A673 (cell line): ENCODE measurements around the gene STEAP3.

ENCODE experiments used
- EZH2 ChIP-seq: fragments of 200-600 bp; sonication (generic); IDR thresholded peaks from 2 replicates; pipeline ENCODE4 v1.6.1; 2017; ENCODE audit warnings: borderline replicate concordance, low read depth, mild to moderate bottlenecking, mixed read lengths, antibody characterized with exemption, low read length; ENCODE audit not compliant: poor library complexity, severe bottlenecking
- TF ChIP-seq, protein P1 (sequence below): fragments of 300-800, 200-600 bp; sonication (generic); conservative IDR thresholded peaks from 2 replicates; pipeline ENCODE4 v1.5.1; 2017; ENCODE audit warnings: low read depth, mild to moderate bottlenecking, antibody characterized with exemption, low read length, moderate library complexity, mixed read lengths

DNA sequence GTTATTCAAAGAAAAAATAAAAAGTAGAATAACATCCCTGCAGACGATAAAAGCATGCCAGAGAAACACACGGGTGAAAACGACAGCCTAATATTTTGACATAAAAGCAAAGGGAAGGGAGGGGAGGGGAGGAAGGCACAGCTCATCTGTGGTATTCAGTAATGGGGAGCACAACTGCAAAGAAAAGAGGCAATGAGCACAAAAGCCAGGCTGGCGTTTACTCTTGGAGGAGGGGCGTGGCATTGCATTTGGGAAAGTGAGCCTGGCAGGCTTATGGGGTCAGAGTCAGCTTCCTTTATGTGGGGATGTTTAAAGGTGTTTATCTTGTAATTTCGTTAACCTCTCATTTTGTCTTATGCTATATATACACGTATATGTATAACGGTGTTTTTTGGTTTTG lies 53.2 kb downstream of the STEAP3 start:
- TF ChIP-seq, protein P1, sequence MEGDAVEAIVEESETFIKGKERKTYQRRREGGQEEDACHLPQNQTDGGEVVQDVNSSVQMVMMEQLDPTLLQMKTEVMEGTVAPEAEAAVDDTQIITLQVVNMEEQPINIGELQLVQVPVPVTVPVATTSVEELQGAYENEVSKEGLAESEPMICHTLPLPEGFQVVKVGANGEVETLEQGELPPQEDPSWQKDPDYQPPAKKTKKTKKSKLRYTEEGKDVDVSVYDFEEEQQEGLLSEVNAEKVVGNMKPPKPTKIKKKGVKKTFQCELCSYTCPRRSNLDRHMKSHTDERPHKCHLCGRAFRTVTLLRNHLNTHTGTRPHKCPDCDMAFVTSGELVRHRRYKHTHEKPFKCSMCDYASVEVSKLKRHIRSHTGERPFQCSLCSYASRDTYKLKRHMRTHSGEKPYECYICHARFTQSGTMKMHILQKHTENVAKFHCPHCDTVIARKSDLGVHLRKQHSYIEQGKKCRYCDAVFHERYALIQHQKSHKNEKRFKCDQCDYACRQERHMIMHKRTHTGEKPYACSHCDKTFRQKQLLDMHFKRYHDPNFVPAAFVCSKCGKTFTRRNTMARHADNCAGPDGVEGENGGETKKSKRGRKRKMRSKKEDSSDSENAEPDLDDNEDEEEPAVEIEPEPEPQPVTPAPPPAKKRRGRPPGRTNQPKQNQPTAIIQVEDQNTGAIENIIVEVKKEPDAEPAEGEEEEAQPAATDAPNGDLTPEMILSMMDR: no peak
- no peak for TF ChIP-seq EZH2
